Stimulated activated CD8-positive, alpha-beta memory T cell treated with anti-CD3 and anti-CD28 coated beads, Interleukin-2, amount 100 ng/mL, for 1 hour (primary cell): ENCODE data around the gene SMAD3.
"Not testable (repeated sequence)": the region's sequence is repeated elsewhere in the genome, so short reads cannot be mapped to it uniquely, and the experiment has no call there.

ENCODE experiments used
- DNase-seq, 2 donors: peaks; one replicate each; pipeline ENCODE4 v3.0.0-alpha.2; 2020; ENCODE audit warnings: low read depth in 2 of 2

Gene SMAD3

GRCh38 chr15:67109141-67110034 is 44.0 kb downstream of the SMAD3 start:
- DNase-seq, result no peak

GRCh38 chr15:67110361-67110781 is 45.0 kb downstream of the SMAD3 start:
- no peak for DNase-seq

GRCh38 chr15:67110958-67111864 is 45.8 kb downstream of the SMAD3 start:
- DNase-seq, result no peak

- no peak for DNase-seq
These were observed 48.6 kb downstream of the SMAD3 start for GRCh38 chr15:67114046-67114445.

- DNase-seq, result no peak
These were observed 49.6 kb downstream of the SMAD3 start for GRCh38 chr15:67114846-67115585.

- DNase-seq, result no peak
These were observed 50.2 kb downstream of the SMAD3 start for GRCh38 chr15:67115586-67115969.

GRCh38 chr15:67116742-67117141 is 51.3 kb downstream of the SMAD3 start:
- DNase-seq, result no peak

- no peak for DNase-seq
These were observed 52.0 kb downstream of the SMAD3 start for GRCh38 chr15:67117370-67117769.

- DNase-seq, result no peak
These were observed 53.4 kb downstream of the SMAD3 start for GRCh38 chr15:67118808-67119207.

- no peak for DNase-seq
These were observed 53.9 kb downstream of the SMAD3 start for GRCh38 chr15:67119238-67119846.

- no peak for DNase-seq
These were observed 54.8 kb downstream of the SMAD3 start for GRCh38 chr15:67120009-67120838.

GRCh38 chr15:67120839-67121643 is 55.6 kb downstream of the SMAD3 start:
- peak; percentile 69 to 76 for DNase-seq

- no peak for DNase-seq
These were observed 56.5 kb downstream of the SMAD3 start for GRCh38 chr15:67121644-67122605.

- not testable (repeated sequence) for DNase-seq
These were observed 57.4 kb downstream of the SMAD3 start for GRCh38 chr15:67122816-67123215.

GRCh38 chr15:67123291-67123690 is 57.9 kb downstream of the SMAD3 start:
- DNase-seq, result not testable (repeated sequence)

- DNase-seq, result no peak
These were observed 58.7 kb downstream of the SMAD3 start for GRCh38 chr15:67124111-67124510.

- DNase-seq, result no peak
These were observed 59.6 kb downstream of the SMAD3 start for GRCh38 chr15:67124911-67125588.
